SH-SY5Y (cell line): ENCODE results near the gene GTF2IRD1.

Source experiments
- GATA2 ChIP-seq: IDR thresholded peaks from 2 replicates; pipeline ENCODE4 v1.6.1; 2011; ENCODE audit warnings: mild to moderate bottlenecking, low read depth, low read length
- GATA3 ChIP-seq: IDR thresholded peaks from 2 replicates; pipeline ENCODE4 v1.6.1; 2011; ENCODE audit warnings: low read depth, mild to moderate bottlenecking, low read length, moderate library complexity

DNA sequence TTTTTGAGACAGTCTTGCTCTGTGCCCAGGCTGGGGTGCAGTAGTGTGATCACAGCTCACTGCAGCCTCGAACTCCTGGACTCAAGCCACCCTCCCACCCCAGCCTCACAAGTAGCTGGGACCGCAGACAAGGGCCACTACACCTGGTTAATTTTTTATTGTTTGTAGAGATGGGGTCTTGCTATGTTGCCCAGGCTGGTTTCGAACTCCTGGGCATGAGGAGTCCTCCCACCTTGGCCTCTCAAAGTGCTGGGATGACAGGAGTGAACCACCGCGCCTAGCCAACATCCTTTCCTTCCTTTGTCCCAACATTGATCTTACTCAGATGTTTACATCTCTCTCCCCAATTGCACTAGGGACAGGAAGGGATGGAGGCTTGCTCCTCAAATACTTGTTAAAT lies 3.3 kb downstream of the GTF2IRD1 start:
- no peak for TF ChIP-seq GATA2
- no peak for TF ChIP-seq GATA3
